ENCODE data around the gene PHF21A.

PHF21A gene

GRCh38 chr11:46065681-46066080, 55.6 kb downstream of the PHF21A start:
- no peak for TF ChIP-seq CTCF (IDR thresholded peaks at IDR 0.05; ENCODE audit: poor library complexity, severe bottlenecking)
- Histone ChIP-seq H3K27me3 (ENCODE audit: insufficient read depth, poor library complexity, severe bottlenecking) (no peaks in the 10 kb centered on the region), H3K4me3 (ENCODE audit: severe bottlenecking) (no peak overlapping the region), H3K27ac (ENCODE audit: poor library complexity, severe bottlenecking) (peak overlapping the region; percentile 17), H3K9me3 (ENCODE audit: severe bottlenecking) (no peaks in the 10 kb centered on the region), H3K4me1 (ENCODE audit: insufficient read depth, poor library complexity, severe bottlenecking) (peaks cover 12% of the 10 kb centered on the region), H3K36me3 (ENCODE audit: low read depth) (no peaks in the 10 kb centered on the region)
- DNase-seq (ENCODE audit: low spot score) (no peak), ATAC-seq (ENCODE audit: low read depth) (no peak)

GRCh38 chr11:46064221-46064620, 57.0 kb downstream of the PHF21A start:
- ATAC-seq (ENCODE audit: low read depth), result no peak
- DNase-seq (ENCODE audit: low spot score), result no peak
- Histone ChIP-seq H3K9me3 (ENCODE audit: severe bottlenecking) (no peaks in the 10 kb centered on the region), H3K27ac (ENCODE audit: poor library complexity, severe bottlenecking) (no peak overlapping the region), H3K27me3 (ENCODE audit: insufficient read depth, poor library complexity, severe bottlenecking) (no peaks in the 10 kb centered on the region), H3K36me3 (ENCODE audit: low read depth) (no peaks in the 10 kb centered on the region), H3K4me3 (ENCODE audit: severe bottlenecking) (no peak overlapping the region), H3K4me1 (ENCODE audit: insufficient read depth, poor library complexity, severe bottlenecking) (peaks cover 12% of the 10 kb centered on the region)
- no peak for TF ChIP-seq CTCF (IDR thresholded peaks at IDR 0.05; ENCODE audit: poor library complexity, severe bottlenecking)

GRCh38 chr11:46063138-46063537, 58.1 kb downstream of the PHF21A start:
- Histone ChIP-seq H3K27ac (ENCODE audit: poor library complexity, severe bottlenecking) (no peak overlapping the region), H3K4me3 (ENCODE audit: severe bottlenecking) (no peak overlapping the region), H3K9me3 (ENCODE audit: severe bottlenecking) (no peaks in the 10 kb centered on the region), H3K36me3 (ENCODE audit: low read depth) (no peaks in the 10 kb centered on the region), H3K4me1 (ENCODE audit: insufficient read depth, poor library complexity, severe bottlenecking) (peaks cover 12% of the 10 kb centered on the region), H3K27me3 (ENCODE audit: insufficient read depth, poor library complexity, severe bottlenecking) (no peaks in the 10 kb centered on the region)
- ATAC-seq (ENCODE audit: low read depth) (no peak), DNase-seq (ENCODE audit: low spot score) (no peak)
- no peak for TF ChIP-seq CTCF (IDR thresholded peaks at IDR 0.05; ENCODE audit: poor library complexity, severe bottlenecking)

- H3K4me3 ChIP-seq (ENCODE audit: severe bottlenecking), result no peak overlapping the region
- H3K27ac ChIP-seq (ENCODE audit: poor library complexity, severe bottlenecking), result no peak overlapping the region
- no peaks in the 10 kb centered on the region for H3K27me3 ChIP-seq (ENCODE audit: insufficient read depth, poor library complexity, severe bottlenecking)
- no peaks in the 10 kb centered on the region for H3K9me3 ChIP-seq (ENCODE audit: severe bottlenecking)
- H3K4me1 ChIP-seq (ENCODE audit: insufficient read depth, poor library complexity, severe bottlenecking), result no peaks in the 10 kb centered on the region
- H3K36me3 ChIP-seq (ENCODE audit: low read depth), result no peaks in the 10 kb centered on the region
- ATAC-seq (ENCODE audit: low read depth) (no peak), DNase-seq (ENCODE audit: low spot score) (no peak)
- no peak for TF ChIP-seq CTCF (IDR thresholded peaks at IDR 0.05; ENCODE audit: poor library complexity, severe bottlenecking)
Measured at GRCh38 chr11:46060013-46060412, 61.2 kb downstream of the PHF21A start.

DNA sequence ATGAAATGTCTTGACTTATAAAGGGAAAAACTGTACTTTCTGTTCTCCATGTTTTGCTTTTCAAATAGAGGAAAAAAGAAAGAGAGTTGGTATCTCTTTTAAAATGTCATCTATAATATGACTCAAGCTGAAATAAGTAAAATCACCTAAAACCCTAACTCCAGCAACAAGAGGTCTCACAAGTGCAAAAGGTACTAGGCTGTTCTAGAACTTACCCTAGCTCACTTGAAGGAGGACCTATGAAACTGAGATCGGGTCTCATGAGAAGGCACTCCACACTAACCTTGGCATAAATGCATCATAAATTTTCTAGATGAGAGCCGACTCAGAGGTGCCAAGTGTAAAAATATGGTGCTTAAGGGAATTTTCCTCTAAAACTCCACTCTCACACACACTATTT, 63.8 kb downstream of the PHF21A start:
- ATAC-seq (ENCODE audit: low read depth), result no peak
- Histone ChIP-seq H3K27ac (ENCODE audit: poor library complexity, severe bottlenecking) (no peak overlapping the region), H3K4me3 (ENCODE audit: severe bottlenecking) (no peak overlapping the region), H3K27me3 (ENCODE audit: insufficient read depth, poor library complexity, severe bottlenecking) (no peaks in the 10 kb centered on the region), H3K36me3 (ENCODE audit: low read depth) (0 out of 2 replicates have a peak, but pooled peaks cover 4% of the 10 kb centered on the region), H3K9me3 (ENCODE audit: severe bottlenecking) (no peaks in the 10 kb centered on the region), H3K4me1 (ENCODE audit: insufficient read depth, poor library complexity, severe bottlenecking) (no peaks in the 10 kb centered on the region)
- DNase-seq (ENCODE audit: low spot score), result no peak
- no peak for TF ChIP-seq CTCF (IDR thresholded peaks at IDR 0.05; ENCODE audit: poor library complexity, severe bottlenecking)

Measured in RWPE2 (cell line).